Activated CD8-positive, alpha-beta memory T cell treated with anti-CD3 and anti-CD28 coated beads for 48 hours (primary cell): Measurements from ENCODE around the gene GPN2.
"Not testable (repeated sequence)": the region's sequence is repeated elsewhere in the genome, so short reads cannot be mapped to it uniquely, and the experiment has no call there.

Experiments used
- DNase-seq, 3 experiments: peaks; one replicate each; pipeline ENCODE4 v3.0.0-alpha.2; 2020; ENCODE audit warnings: low read depth in 2 of 3, low spot score in 2 of 3

The GPN2 gene

DNA sequence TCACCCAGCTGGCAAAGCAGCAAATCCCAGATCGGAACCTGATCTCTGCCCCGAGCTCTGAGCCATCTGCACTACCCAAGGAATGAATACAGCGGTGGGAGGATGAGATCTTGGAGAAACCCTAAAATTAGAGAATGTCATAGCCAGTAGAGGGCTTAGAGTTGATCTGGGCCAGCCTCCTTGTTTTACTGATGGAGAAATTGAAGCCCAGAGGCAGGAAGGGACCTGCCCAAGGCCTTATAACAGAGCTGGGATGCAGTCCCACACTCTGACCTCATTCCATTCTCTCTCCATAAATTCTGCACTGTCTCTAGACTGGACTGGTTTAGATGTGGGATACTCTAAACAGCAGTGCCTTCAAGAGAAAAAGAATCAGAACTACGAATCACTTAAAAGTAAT, 31.9 kb downstream of the GPN2 start:
- no peak for DNase-seq

DNA sequence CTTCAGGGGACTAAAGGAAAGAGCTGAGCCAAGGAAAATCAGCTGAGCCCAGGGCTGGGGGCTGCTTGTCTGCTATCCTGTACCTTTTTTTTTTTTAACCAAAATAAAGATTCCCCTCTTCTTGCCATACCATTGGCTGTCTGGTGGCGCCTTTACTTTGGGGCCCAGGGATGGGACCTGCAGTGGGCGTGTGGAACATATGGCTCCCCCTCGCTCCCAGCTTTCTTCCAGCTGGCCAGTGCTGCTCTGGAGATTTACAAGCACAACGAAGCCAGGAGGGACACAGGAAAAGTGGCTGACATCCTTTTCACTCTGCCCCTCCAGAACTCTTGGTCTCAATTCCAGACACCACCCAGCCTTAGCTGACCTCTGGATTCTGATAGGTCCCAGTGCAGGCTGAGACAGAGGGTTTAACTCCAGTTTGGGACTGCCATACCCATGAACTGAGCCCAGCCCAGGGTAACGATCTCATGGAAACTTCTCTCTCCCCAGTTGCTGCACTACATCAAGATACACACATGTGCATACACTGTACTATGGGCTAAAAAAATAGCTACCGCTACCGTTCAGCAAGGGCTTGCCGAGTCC, 32.5 kb downstream of the GPN2 start:
- DNase-seq: no peak

DNA sequence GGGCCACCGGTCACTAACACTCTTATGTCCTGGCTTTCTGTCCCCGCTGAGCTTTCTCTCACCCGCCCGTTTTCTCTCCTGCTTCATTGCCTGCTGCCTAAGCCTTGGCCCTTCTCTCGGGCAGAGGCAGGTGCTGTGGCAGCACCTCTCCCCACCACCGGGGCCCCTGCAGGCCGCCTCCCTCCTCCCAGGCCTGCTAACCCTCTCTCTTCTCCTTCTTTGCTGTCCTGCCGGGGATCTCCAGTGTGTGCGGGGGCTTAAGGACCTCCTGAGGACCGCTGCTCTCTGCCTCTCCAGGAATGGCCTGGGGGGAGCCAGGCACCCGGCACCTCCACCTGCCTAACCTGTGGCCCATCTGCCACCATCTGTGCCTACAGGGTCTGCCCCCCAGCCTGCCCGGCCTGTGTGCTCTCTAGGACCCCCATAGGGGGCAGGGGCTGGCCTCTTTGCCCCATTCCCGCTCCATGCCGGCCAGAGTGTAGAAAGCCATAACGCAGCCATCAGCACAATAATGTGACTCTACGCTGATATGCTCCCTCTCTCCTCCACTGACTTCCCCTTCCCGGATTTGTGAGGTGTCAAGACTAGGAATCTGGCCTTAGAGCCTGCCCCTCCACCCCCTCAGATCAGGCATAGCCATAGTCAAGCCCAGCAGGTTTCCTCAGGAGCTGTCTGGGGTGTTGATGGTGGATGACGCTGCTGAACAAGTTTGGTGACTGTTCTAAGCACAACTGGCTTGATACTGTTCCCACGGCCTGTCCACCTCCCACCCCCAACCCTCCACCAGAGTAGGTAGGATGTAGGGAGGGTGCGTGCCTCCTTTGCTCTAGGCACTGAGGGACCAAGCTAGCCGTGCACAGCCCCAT, 33.2 kb downstream of the GPN2 start:
- no peak for DNase-seq

DNA sequence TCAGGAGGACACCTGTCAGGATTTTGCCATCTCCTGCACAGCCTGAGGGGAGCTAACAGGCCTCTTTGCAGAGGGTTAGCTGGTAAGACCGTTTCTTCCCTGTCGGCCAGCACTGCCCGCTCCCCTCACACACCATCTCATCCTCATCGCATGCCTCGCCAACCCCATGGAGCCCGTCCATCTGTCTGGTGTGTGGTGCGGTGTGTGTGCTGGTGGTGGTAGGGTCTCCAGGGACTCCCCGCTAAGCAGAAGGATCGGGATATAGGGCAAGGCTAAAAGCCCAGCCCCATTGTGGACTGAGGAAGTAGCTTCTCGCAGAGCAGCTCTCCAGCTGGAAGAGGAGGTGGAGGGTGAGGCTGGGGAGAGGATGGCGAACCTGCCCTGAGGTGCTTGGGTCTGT, 33.9 kb downstream of the GPN2 start:
- DNase-seq: no peak

DNA sequence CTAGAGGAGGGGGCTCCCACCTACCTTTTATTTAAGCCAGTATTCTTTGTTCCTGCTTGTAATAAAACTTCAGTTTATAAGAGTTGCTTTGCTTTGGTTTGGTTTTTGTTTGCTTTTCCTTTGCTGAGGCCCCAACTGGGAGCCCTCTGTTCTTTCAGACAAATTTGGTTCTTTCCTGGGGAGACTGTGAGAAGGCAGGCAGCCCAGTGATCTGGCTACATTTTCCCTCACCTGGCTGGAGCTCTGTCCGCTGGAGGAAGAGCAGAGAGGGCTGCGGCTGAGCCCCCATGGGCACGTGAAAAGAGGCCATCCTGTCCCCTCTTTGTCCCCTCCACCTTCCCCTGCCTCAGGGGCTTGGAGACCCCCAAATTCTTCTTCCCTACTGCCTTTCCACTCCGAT, 34.4 kb downstream of the GPN2 start:
- no peak for DNase-seq

DNA sequence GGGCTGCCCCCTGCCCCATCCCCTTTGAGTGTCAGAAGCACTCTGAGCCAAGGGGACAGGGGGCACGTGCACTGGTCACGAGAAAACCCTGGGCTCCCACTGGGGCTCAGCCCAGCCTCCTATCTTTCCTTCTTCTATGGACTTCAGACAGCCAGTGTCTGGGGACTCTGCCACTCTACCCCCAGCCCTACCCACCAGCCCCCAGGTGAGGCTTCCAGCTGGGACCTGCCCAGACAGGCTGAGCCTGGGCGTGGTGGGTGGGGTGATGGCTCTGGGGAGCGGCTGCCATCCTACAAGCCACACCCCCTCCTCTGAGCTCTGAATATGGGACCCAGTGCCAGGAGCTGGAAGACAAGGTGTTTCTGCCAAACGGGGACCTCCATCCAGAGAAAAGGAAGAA, 35.2 kb downstream of the GPN2 start:
- DNase-seq: no peak

DNA sequence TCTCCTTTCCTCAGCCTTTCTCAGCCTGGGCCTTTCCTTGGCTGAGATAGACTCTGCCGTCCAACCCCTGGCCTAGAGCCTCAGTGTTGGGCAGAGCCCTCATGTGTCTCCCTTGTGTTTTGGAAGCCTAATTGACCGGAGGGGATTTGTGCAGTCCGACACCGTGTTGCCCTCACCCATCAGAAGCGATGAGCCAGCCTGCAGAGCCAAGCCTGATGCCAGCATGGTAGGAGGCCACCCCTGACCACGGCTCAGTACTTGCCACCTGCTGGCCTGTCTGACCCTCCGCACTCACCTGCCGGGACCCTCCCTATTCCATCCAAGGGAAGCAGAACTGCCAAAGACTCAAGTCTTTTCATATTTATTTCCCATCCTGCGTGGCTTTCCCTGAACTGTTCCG, 36.5 kb downstream of the GPN2 start:
- no peak for DNase-seq

DNA sequence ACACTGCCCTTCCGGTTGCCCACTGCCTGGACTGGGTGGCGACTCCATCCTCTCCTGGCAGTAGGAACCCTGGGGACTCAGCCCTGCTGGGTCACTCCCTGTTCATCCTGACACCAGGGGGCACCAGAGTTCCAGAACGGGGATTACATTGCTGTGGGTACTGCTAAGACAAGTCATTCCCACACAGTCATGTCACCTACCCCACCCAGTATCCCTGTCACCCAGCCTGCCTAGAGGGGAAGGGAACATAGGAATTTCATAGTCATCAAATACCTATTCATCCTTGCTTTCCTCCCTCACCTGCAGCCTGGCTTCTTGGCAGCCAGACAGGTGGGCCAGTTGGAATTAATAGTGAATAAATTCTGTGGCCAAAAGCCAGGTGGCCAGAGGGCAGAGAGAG, 36.9 kb downstream of the GPN2 start:
- DNase-seq: peak; percentile 30 to 68 (median 55)

DNA sequence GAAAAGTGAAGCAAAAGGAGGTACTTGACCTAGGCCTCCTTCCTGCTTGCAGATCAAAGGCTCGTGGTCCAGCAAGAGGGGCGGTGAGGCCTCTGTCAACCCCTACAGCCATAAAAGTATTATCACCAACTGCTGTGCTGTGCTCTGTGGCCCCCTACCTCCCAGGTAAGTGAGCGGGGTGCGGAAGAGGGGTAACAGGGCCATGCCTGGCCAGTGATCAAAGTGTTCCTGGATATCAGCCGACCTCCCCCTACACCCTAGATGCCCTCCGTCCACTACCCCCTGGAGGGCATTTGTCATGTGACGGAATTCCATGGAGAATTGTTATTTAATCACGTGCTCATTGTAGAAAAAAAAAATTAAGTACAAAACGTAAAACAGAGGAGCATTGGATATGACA, 37.4 kb downstream of the GPN2 start:
- no peak for DNase-seq

DNA sequence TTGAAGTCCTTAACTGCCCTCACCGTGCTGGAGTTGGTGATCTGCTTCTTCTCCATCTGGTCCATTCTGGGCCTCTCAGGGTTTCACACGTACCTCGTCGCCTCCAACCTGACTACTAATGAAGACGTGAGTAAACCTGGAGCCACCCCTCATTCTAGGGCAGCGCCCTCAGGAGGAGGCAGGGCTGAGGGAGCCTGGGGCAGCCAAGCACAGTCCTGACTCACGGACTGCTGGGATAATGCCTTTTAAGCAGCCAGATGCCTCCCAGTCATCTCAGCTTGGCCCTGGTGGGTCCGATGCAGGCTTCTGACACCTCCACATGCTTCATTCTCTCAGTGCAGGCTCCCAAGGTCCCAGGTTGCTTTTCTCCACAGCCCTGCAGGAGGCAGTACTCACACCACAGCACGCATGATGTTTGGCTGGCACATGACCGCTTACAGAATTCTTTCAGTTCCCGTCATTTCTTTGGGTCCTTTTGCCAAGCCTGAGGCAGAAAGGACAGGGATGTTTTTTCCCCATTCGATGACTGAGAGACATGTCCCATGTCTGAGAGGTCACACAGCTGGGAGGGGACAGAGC, 38.9 kb downstream of the GPN2 start:
- no peak for DNase-seq

DNA sequence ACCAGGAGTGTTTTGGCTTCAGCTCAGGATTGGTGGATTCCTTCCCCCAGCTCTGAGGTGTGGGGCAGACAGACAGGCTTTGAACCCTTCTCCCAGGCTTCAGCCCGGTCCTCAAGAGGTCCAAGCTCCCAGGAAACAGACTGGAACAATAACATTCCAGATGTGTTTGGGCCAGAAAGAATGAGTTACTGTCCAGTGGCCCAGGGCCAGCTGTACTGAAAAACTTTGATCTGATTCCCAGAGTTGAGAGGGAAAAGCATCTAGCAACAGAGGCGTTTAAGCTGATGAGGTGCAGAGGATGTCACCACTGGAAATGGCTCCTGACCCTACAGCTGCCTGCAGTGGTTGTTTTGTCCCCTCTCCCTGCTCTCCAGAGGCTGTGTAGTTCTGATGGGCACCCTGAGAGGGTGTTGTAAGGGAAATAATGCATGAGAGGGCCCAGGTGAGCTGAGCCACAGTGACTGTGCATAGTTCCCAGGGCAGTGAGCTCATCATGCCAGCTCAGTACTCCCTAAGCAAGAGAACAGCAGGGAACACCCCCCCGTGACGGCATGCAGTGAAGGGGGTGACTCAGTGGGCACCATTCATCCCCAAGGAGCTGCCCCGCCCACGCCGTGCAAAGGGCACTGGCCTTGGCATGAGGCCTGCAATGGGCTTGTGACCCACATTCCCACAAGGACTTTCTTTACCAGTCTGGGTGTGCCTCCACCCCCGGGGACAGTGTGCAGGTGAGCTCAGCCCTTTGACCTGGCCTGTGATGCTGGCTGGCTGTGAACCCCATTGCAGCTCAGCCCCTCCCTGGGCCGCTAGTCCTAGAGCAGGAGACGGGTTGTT, 40.9 kb downstream of the GPN2 start:
- DNase-seq: no peak

DNA sequence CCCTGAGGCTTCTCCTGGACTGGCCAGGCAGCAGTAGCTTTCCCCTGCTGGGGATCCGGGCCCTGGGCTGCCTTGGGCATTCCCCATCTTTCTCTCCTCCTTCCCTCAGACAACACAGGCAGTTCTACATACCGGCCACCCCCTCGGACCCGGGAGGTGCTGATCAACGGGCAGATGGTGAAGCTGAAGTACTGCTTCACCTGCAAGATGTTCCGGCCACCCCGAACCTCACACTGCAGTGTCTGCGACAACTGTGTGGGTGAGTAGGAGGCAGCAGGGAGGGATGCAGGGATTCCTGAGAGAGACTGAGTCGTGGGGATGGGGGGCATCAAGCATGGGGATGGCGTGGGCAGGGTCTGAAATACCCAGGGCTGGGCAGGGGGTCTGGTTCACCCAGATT, 41.6 kb downstream of the GPN2 start:
- DNase-seq: no peak

DNA sequence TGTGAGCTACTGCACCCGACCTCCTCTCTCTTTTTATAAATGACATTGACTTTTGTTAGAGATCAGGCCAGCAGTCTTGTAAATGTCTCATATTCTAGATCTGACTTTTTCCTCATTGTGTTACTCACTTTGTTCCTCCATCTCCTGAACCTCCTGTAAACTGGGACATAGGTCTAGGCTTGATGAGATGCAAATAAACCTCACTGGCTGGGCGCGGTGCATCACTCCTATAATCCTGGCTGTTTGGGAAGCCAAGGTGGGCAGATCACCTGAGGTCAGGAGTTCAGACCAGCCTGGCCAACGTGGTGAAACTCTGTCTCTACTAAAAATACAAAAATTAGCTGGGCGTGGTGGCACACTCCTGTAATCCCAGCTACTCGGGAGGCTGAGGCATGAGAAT, 42.3 kb downstream of the GPN2 start:
- not testable (repeated sequence) for DNase-seq

DNA sequence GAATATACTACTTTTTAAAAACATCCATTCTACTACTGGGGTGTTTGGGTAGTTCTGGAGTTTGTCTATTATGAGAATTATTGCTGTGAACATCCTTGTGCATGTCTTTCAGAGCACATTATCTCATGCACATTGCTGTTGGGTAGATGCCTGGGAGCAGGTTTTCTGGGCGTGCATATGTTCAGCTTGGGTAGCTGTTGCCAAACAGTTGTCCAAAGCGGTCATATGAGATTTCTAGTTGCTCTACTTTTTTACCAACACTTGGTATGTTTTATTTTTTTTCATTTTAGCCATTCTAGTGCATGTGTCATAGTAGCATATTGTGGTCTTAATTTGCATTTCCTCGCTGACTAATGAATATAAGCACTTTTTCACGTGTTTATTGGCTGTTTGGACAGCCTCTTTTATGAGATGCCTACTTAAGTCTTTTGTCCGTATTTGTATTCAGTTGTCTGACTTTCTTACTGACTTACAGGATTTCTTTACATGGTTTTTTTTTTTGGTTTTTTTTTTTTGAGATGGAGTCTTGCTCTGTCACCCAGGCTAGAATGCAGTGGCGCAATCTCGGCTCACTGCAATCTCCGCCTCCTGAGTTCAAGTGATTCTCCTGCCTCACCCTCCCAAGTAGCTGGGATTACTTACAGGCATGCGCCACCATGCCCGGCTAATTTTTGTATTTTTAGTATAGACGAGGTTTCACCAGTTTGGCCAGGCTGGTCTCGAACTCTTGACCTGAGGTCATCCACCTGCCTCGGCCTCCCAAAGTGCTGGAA, 45.5 kb downstream of the GPN2 start:
- DNase-seq: no peak

DNA sequence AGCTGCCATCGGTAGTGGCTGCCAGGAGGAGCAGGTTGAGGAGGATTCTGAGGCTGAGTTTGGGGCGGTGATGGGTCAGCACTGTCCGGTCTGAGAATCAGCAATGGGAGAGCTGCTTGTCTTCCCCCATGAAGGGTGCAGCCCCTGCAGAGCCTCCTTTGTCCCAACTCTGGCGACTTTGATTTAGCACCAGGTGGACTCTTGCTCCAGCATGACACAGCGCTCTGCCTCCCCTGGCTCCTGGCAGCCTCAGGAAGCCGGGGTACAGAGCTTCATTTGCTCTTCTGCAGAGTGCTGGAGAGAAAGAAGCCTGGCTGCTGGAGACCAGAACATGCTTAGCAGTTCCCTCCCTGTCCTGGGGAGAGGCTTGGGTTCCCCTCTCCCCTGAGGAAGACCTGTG, 50.3 kb downstream of the GPN2 start:
- no peak for DNase-seq

DNA sequence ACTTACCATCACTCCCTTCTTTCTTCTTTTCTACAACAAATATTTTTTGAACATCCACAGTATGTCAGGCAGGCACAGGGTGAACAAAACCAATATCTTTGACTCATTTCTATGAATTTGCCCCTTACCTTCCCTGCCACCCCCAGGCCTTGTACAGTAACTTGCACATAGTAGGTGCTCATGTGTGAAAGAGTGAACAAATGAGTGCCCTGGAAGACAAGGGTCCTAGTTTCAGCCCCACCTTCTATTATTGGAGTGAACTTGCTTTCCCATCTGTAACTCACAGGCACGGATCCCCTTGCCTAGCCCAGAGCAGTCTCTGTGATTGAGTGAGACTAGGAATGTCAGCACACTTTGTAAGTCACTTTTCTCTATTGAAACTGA, 50.8 kb downstream of the GPN2 start:
- no peak for DNase-seq

DNA sequence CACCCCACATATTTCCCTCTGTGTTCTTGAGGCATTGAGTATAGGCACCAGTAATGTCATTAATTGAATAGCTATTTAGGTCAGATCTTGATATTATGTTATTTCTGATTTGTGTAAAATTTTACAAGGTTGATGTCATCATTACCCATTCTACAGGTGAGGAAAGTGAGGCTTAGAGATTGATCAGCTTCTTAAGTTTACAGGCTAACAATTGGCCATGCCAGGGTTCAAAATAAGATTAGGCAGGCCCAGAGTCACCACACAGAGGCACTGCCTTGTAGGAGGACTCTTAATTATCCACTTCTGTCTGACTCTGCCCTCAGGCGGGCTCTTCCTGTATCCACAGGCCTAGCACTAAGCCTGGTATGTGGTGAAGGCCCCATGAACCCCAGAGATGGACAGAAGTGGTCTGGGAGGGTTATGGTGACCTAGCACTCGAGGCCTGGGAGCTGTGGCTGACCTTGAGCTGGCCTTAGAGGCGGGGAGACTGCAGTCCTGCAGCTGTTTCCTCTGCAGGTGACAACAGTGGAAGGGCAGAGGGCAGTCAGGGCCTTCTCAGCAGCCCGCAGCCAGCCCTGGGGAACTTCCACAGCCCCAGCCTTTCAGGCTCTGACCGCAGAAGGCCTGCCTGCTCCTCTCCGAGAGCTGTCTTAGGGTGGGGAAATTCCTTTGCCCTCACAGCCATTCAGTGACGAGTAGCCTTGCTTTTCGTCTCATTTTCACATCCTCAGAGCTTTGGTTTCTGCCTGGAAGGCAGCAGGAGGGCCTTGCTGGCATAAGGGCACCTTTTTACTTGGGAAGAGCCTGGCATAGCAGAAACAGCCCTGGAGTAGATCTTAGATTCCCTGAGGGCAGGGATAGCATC, 51.4 kb downstream of the GPN2 start:
- peak in 1 of 3 experiments; percentile 29 for DNase-seq

DNA sequence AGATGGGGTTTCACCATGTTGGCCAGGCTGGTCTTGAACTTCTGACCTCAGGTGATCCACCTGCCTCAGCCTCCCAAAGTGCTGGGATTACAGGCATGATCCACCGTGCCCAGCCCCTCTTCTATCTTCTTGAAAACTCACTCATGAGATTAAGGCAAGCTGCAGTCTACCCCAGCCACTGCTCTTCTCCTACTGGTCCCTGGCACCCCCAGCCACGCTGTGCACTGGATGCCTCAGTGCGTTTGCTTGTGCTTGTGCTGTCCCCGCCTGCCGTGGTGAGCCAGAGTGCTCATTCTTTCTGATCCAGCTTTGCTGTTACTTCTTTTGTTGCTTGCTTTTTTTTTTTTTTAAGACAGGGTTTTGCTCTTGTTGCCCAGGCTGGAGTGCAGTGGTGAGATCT, 52.4 kb downstream of the GPN2 start:
- not testable (repeated sequence) for DNase-seq

DNA sequence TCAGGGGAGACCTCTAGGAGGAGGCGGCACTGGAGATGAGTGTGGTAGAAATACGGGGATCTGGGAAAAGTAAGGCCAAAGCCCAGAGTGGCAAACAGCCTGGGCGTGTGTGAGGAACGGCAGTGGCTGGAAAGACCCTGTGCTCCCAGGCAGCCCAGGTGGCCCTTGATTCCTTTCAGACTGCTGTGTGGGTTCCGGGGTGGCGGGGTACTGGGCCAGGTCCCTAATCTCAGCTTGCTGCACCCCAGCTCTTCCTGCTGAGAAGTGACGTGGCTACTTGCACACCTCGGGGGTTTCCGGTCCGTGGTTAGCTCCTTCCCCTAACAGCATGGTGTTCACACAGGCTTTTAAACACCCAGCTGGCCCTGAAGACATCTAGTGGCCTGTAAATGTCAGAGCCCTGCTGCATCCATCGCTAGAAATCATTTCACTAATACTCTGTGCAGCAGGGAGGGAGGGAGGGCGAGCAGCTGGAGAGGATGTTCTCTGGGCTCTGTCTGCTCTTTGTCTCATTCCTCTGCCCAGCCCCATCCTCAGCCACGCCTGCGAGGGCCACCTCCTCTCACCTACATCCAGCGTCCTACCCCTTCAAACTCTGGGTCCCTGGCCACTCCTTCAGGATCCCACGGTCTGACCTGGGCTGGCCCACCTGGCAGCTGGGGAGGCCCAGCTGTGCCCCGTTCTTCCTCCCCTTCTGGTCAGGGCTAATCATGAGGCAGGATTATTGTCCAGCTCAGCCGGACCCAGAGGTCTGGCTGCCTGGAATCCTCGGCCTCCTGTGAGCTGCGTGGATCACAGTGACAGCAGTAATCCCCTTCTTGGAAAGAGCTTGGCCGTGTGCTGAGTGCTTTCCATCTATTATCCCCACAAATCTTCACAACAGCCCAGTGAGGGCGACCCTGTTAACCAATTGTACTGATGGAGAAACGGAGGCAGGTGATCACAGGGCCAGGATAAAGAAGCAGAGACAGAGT, 56.4 kb downstream of the GPN2 start:
- peak; percentile 35 to 59 (median 58) for DNase-seq
